IPS DF 4.7 (cell line): ENCODE measurements around the gene FKBP6.
"Not testable (repeated sequence)": the region's sequence is repeated elsewhere in the genome, so short reads cannot be mapped to it uniquely, and the experiment has no call there.

Experiments
- DNase-seq: peaks from one replicate; pipeline ENCODE4 v3.0.0-alpha.2; 2013; ENCODE audit warnings: low spot score; ENCODE audit errors: extremely low read depth

Gene FKBP6

GRCh38 chr7:73356159-73356558 is 28.2 kb downstream of the FKBP6 start:
- DNase-seq = no peak

DNA sequence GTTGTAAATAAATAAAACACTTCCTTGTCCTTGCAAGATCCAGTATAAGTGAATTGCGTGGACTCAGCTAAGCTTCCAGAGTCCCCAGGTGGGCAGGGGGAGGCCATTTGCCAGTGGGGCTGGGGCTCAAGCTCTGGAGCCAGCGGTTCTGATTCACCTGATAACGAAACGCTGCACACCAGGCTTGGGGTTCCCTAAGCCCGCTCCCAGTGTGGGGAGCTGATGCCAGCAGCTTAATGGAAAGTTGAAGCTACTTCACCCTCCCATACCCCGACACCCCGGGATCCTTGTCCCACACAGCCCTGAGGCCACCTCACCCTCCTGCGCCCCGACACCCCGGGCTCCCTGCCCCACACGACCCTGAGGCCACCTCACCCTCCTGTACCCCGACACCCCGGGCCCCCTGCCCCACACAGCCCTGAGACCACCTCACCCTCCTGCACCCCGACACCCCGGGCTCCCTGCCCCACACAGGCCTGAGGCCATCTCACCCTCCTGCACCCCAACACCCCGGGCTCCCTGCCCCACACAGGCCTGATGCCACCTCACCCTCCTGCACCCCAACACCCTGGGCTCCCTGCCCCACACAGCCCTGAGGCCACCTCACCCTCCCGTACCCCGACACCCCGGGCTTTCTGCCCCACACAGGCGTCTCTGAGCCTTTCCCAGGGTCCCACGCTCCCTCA is 30.8 kb downstream of the FKBP6 start:
- DNase-seq = no peak

GRCh38 chr7:73359306-73359705 is 31.3 kb downstream of the FKBP6 start:
- no peak for DNase-seq

DNA sequence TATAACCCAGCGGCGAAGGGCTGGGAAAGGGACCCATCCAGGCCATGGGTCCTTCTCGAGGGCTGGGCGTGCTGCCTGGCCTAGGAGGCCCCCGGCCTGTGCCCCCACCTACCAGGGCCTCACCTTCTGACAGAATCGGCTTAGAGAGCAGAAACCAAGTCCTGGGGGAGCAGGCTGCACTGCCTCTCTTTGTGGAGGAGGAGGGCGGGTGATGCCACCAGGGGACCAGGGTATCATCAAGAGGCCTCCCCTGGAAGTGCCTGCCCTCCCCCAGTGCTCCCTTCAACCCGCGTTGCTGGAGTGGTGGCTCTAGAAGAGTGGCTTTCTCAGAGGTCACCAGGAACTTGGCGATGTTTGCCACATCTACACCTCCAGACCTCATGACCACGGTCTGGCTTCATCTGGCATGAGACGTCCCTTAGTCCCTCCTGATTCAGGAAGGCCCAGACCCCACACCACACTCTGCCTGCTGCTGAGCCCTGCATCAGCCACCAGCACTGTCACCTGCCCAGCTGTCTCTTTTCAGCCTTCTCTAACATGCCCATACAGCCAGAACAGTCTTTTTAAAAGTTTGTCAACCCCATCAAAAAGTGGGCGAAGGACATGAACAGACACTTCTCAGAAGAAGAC is 31.9 kb downstream of the FKBP6 start:
- DNase-seq = no peak

- not testable (repeated sequence) for DNase-seq
These were observed 32.6 kb downstream of the FKBP6 start for GRCh38 chr7:73360590-73360989.

DNA sequence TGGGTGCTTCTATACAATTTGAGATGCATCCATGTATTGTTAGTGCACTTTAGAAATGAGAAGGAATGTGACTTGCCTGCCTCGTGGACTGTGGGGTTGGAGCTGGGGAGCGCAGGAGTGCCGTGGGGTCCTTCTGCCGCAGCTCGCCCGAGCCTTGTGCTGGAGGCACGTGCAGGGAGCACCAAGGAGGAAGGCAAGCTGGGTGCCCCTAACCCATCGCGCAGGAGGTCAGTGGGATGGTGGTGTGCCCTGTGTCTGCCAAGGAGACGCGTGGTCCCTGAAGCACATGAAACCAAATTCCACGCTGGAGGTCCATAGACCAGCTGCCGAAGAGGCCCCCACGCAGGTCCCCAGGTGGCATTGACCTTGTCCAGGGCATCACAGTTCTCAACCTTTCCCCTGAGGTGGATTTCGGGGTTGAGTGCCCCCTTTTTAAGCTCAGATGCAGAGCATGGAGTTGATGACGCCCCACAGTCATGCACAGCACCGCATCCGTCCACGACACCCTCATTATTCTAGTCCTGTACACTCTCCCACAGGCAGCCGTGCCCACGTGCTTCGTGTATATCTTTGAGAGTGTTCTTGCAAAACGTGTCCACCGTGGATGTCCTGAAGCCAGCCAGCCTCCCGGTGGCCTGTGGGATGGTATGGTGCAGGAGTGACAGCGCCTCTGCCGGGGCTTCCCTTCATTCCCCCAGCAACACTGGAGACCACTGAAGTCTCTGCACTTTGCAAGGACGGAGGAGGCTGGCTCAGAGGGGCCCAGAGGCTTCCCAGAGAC is 35.5 kb downstream of the FKBP6 start:
- no peak for DNase-seq

- no peak for DNase-seq
These were observed 36.2 kb downstream of the FKBP6 start for GRCh38 chr7:73364006-73364728.

GRCh38 chr7:73366127-73366526 is 38.2 kb downstream of the FKBP6 start:
- DNase-seq = no peak

DNA sequence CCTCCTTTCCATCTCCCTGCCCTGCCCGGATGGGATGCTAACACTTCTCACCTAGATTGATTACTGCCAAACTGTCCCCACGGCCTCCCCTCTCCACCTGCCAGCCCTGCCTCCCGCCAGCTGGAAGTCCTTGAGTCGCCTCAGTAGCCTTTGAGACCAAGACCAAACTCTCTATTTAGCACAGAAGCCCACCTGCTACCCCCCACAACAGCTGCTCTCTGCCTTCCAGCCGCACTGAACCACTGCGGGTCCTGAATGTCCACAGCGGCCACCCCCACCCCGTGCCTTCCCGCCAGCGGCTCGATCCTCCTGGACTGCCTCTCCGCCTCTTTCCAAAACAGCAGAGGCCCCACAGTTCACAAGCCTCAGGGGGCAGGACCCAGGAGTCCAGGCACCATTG is 39.0 kb downstream of the FKBP6 start:
- no peak for DNase-seq

- DNase-seq = no peak
These were observed 41.0 kb downstream of the FKBP6 start for GRCh38 chr7:73369009-73369408.

GRCh38 chr7:73369622-73370021 is 41.7 kb downstream of the FKBP6 start:
- no peak for DNase-seq

DNA sequence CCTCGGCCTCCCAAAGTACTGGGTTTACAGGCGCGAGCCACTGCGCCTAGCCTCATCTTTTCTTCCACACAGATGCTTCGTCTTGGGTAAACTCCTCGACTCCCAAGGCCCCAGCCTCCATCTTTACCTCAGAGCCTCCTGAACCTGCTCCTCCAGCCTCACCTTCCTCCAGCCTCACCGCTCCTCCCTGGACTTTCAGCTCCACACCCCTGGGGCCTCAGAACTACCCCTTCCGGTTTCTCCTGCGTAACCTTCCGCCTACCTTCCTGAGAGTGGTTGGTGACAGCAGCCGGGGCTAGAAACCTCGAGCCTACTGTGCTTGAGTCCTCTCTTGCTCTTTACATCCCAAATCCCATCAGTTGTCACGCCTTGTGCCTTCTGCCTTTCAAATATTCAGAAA is 45.8 kb downstream of the FKBP6 start:
- DNase-seq = no peak

DNA sequence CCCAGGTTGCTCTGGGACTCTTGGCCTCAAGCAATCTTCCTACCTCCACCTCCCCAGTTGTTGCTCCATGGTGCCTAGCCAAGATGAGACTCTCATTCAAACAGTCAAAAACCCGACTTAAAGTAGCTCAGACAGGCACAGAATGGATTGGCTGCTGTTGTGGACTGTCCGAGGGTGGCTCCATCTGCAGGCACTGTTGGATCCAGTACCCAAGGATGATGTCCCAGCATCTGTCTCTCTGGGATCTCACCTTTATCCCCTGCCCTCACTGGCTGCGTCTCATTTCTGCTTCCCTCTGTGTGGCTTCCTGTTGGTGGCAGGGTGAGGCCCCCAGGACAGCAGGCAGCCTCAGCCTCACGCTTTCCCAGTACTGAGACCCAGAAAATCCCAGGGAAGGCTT is 48.3 kb downstream of the FKBP6 start:
- DNase-seq = not testable (repeated sequence)

DNA sequence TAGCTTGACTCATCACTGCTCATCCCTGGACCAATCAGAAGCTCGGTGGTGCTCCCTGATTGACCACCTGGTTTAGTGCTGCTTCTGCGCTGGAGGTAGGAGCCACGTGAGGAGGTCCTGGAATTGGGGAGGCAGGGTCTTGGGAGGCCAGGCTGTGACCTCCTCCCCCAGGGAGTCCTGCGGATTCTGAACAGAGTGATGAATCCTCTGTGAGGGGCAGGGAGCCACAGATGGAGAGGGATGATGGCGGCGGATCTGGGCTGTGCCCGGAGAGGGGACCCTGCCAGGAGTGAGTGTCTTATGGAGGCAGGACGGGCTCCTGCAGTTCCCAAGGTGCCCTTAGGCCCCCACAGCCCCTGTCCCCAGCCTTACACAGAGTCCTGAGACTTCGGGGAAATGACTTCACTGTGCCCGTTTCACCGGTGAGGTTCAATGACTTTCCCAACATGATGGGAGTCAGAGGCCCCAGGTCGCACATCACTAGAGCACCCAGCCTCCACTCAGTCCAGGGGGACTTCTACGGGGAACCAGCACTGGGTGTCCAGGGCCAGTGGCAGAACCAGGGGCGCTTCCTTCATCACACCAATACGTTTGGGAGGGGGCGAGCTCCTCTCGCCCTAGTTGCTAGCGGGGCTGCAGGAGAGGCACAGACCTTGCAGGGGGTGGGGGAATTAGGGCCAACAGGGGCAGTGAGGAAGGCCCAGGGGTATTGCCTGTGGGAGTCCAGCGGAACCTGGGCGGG is 48.9 kb downstream of the FKBP6 start:
- no peak for DNase-seq

DNA sequence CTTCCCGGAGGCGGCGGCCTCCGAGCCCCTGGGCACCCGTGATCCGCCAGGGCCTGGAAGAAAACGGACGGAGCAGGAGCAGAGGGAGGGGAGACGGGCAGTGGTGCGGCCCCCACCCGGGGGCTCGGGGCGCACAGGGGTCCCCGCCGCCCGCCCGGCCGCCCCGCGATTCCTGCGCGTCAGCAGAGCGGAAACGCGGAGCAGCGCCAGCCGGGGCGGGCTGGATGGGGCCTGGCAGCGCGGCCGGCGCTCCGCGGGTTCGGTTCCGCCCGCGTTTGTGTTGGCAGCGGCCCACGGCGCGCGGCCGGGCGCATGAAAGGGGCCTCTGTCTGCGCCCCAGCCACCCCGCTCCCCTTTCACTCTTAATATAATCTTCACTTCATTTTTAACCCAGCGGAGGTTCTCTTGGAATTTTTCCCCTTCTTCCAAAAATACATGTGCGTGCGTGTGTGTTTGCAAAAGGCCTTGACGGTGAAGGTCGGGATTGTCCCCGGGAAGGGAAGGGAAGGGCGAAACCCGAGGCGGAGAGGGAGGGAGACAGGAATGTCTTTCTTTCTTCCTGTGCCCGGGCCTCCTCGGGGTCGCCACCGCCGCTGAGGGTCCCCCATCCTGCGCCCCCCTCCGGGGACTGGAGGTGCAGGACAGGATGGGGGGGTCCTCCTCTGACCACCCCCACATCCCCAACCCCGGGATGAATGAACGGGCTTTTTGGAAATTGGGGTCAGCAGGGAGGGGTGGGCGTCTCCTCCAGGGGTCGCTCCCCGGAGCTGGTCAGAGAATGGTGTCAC is 49.6 kb downstream of the FKBP6 start:
- not testable (repeated sequence) for DNase-seq

DNA sequence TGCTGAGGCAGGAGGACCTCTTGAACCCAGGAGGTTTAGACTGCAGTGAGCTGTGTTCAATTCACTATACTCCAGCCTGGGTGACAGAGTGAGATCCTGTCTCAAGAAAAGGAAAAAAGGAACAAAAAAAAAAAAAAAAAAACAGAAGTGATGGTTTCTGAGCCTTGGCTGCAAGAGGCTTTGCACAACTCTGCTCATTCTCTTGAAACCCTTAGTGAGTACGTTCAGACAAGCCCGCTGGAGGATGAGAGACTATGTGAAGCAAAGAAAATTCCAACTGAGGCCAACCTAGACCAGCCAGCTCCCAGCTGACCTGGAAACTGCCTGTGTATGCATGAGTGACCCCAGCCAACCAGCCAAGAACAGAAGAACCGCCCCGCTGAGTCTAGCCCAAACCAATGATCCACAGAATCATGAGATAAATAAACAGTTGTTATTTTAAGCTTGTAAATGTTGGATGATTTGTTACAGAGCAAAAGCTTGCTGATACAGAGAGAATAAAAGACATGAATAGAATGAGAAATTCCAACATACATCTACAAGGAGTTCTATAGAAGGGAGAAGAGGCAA is 55.1 kb downstream of the FKBP6 start:
- no peak for DNase-seq

DNA sequence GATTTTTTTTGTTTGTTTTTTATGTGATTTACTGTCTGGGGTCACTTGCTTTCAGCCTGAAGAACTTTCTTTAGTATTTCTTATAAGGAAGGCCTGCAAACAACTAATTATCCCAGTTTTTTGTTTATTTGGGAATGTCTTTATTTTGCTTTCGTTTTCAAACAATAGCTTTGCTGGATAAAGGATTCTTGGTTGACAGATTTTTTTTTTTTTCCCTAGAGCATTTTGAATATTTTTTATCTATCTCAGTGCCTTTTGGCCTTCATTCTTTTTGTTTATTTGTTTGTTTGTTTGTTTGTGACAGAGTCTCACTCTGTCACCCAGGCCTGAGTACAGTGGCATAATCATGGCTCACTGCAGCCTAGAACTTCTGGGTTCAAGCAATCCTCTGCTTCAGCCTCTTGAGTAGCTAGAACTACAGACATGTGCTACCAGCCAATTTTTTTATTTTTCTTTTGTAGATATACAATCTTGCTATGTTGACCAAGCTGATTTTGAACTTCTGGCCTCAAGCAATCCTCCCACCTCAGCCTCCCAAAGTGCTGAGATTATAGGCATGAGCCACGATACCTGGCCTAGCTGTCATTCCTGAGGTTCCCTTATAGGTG is 59.4 kb downstream of the FKBP6 start:
- no peak for DNase-seq

GRCh38 chr7:73387908-73388414 is 60.0 kb downstream of the FKBP6 start:
- no peak for DNase-seq

GRCh38 chr7:73391396-73391795 is 63.4 kb downstream of the FKBP6 start:
- DNase-seq = no peak
